HL-60 (cell line): ENCODE data around the gene DOCK2.

ENCODE experiments used
- DNase-seq, 2 experiments: peaks; one replicate each; pipeline ENCODE4 v3.0.0-alpha.2; 2010 to 2020; ENCODE audit warnings: low read depth in 1 of 2, low spot score in 1 of 2
- H3K27ac ChIP-seq: fragments of 250-450 bp; sonication (Bioruptor Pico); replicated peaks from 2 replicates; pipeline ENCODE4 v1.5.1; 2020; ENCODE audit warnings: mild to moderate bottlenecking, moderate library complexity
- H3K27me3 ChIP-seq: fragments of 250-450 bp; sonication (Bioruptor Pico); 2 replicates; pipeline ENCODE4 v1.5.1; 2021; ENCODE audit warnings: mild to moderate bottlenecking, moderate library complexity; ENCODE audit not compliant: insufficient read depth, poor library complexity, severe bottlenecking
- H3K4me3 ChIP-seq: replicated peaks from 2 replicates; pipeline ENCODE4 v1.5.1; 2011; ENCODE audit warnings: mild to moderate bottlenecking, control low read depth, low read length; ENCODE audit not compliant: insufficient read depth
- GABPA ChIP-seq: IDR thresholded peaks from 2 replicates; pipeline ENCODE4 v1.6.1; 2012; ENCODE audit warnings: low read depth
- POLR2AphosphoS5 ChIP-seq: IDR thresholded peaks from 2 replicates; pipeline ENCODE4 v1.6.1; 2012; ENCODE audit warnings: low read depth
- SPI1 ChIP-seq: IDR thresholded peaks from 2 replicates; pipeline ENCODE4 v1.6.1; 2012; ENCODE audit warnings: low read depth, mild to moderate bottlenecking, borderline replicate concordance
- TF ChIP-seq, protein P1 (sequence below): IDR thresholded peaks from one replicate; pipeline ENCODE4 v1.5.1; 2011; ENCODE audit warnings: low read length, control low read depth, inconsistent platforms; ENCODE audit not compliant: insufficient read depth
- TF ChIP-seq, protein P2 (sequence below): IDR thresholded peaks from 2 replicates; pipeline ENCODE4 v1.6.1; 2012; ENCODE audit warnings: low read depth; ENCODE audit not compliant: insufficient replicate concordance

The DOCK2 gene

GRCh38 chr5:169973056-169973455 lies 336.0 kb downstream of the DOCK2 start:
- Histone ChIP-seq H3K27me3 (no peaks in the 10 kb centered on the region), H3K4me3 (no peak overlapping the region), H3K27ac (no peak overlapping the region)
- TF ChIP-seq, protein P1, sequence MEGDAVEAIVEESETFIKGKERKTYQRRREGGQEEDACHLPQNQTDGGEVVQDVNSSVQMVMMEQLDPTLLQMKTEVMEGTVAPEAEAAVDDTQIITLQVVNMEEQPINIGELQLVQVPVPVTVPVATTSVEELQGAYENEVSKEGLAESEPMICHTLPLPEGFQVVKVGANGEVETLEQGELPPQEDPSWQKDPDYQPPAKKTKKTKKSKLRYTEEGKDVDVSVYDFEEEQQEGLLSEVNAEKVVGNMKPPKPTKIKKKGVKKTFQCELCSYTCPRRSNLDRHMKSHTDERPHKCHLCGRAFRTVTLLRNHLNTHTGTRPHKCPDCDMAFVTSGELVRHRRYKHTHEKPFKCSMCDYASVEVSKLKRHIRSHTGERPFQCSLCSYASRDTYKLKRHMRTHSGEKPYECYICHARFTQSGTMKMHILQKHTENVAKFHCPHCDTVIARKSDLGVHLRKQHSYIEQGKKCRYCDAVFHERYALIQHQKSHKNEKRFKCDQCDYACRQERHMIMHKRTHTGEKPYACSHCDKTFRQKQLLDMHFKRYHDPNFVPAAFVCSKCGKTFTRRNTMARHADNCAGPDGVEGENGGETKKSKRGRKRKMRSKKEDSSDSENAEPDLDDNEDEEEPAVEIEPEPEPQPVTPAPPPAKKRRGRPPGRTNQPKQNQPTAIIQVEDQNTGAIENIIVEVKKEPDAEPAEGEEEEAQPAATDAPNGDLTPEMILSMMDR = no peak
- TF ChIP-seq SPI1 (no peak), POLR2AphosphoS5 (no peak), GABPA (no peak)
- TF ChIP-seq, protein P2, sequence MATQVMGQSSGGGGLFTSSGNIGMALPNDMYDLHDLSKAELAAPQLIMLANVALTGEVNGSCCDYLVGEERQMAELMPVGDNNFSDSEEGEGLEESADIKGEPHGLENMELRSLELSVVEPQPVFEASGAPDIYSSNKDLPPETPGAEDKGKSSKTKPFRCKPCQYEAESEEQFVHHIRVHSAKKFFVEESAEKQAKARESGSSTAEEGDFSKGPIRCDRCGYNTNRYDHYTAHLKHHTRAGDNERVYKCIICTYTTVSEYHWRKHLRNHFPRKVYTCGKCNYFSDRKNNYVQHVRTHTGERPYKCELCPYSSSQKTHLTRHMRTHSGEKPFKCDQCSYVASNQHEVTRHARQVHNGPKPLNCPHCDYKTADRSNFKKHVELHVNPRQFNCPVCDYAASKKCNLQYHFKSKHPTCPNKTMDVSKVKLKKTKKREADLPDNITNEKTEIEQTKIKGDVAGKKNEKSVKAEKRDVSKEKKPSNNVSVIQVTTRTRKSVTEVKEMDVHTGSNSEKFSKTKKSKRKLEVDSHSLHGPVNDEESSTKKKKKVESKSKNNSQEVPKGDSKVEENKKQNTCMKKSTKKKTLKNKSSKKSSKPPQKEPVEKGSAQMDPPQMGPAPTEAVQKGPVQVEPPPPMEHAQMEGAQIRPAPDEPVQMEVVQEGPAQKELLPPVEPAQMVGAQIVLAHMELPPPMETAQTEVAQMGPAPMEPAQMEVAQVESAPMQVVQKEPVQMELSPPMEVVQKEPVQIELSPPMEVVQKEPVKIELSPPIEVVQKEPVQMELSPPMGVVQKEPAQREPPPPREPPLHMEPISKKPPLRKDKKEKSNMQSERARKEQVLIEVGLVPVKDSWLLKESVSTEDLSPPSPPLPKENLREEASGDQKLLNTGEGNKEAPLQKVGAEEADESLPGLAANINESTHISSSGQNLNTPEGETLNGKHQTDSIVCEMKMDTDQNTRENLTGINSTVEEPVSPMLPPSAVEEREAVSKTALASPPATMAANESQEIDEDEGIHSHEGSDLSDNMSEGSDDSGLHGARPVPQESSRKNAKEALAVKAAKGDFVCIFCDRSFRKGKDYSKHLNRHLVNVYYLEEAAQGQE = no peak
- no peak for DNase-seq

DNA sequence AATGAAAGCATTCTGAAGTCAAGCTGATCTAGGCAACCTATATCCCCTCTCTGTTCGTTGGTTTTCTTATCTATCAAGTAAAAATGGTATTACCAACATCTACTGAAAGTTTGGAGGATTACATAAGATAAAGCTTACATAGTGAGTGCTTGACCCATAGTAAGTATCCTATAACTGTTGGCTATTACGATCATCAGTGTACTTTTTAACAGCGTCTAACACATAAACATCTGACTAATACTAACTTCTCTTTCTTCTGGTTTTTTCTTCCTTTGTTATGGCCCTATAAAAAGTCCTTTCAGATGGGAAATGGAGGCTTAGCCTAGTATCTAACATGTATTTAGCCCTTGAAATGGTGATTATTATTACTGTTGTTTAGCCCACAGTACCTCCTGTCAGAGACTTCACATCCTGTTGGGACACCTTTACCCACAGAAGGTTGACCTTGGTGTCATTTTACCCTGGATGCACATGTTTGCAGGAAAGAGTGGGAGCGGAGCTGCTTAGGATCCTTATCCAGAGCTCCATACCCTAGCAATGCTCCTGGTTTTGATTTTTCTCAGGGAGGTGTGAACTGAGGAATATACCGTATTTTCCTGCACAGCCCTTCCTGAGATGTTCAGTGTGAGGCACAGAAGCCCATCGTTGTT lies 337.2 kb downstream of the DOCK2 start:
- H3K4me3 ChIP-seq = no peak overlapping the region
- DNase-seq = no peak
- no peak overlapping the region for H3K27ac ChIP-seq
- H3K27me3 ChIP-seq = no peaks in the 10 kb centered on the region
- TF ChIP-seq POLR2AphosphoS5 (no peak), GABPA (no peak), SPI1 (no peak)
- TF ChIP-seq, protein P1 = no peak
- TF ChIP-seq, protein P2 = no peak

DNA sequence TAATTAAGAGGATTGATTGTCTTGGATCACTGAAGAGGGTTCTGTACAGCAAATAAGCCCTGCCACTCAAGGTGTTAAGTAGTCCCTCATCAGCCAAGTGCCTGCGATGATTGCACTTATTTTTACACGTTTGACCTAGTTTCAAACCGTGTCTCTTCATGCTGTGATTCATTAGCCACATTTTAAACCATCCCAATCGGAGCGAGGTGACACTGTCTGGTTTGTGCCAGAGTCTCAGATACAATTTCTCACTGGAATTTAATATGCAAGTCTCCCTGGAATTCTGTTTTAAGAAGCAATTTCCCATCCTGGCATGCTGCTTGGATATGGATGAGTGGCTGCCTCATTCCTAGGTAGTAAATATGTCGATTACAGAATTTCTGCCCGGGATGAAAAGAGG lies 341.6 kb downstream of the DOCK2 start:
- H3K27ac ChIP-seq = no peak overlapping the region
- TF ChIP-seq, protein P1 = no peak
- no peak for TF ChIP-seq GABPA
- TF ChIP-seq POLR2AphosphoS5 = no peak
- TF ChIP-seq, protein P2 = no peak
- TF ChIP-seq SPI1 = no peak
- no peak overlapping the region for H3K4me3 ChIP-seq
- no peaks in the 10 kb centered on the region for H3K27me3 ChIP-seq
- no peak for DNase-seq
